Measurements from ENCODE around the gene CLDN14.

GRCh38 chr21:36486246-36486645 is 6.3 kb upstream of the CLDN14 start:
- TF ChIP-seq, protein P1, sequence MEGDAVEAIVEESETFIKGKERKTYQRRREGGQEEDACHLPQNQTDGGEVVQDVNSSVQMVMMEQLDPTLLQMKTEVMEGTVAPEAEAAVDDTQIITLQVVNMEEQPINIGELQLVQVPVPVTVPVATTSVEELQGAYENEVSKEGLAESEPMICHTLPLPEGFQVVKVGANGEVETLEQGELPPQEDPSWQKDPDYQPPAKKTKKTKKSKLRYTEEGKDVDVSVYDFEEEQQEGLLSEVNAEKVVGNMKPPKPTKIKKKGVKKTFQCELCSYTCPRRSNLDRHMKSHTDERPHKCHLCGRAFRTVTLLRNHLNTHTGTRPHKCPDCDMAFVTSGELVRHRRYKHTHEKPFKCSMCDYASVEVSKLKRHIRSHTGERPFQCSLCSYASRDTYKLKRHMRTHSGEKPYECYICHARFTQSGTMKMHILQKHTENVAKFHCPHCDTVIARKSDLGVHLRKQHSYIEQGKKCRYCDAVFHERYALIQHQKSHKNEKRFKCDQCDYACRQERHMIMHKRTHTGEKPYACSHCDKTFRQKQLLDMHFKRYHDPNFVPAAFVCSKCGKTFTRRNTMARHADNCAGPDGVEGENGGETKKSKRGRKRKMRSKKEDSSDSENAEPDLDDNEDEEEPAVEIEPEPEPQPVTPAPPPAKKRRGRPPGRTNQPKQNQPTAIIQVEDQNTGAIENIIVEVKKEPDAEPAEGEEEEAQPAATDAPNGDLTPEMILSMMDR (IDR thresholded peaks at IDR 0.05) = no peak
- no peak for TF ChIP-seq POLR2A (IDR thresholded peaks at IDR 0.05)
- no peak for TF ChIP-seq POLR2AphosphoS5 (IDR thresholded peaks at IDR 0.05; ENCODE audit: insufficient read depth in 1 of 2, low read depth in 1 of 2)
